ENCODE results near the gene SLC22A17.

- TF ChIP-seq CTCF (IDR thresholded peaks at IDR 0.05; ENCODE audit: poor library complexity), result no peak
- TF ChIP-seq EZH2 (IDR thresholded peaks at IDR 0.05; ENCODE audit: borderline replicate concordance), result no peak
- TF ChIP-seq EZH2phosphoT487 (IDR thresholded peaks at IDR 0.05; ENCODE audit: low read depth, severe bottlenecking, unreplicated experiment), result no peak
Observed at GRCh38 chr14:23381871-23382270, 29.2 kb upstream of the SLC22A17 start.

Measured in hepatocyte (in vitro differentiated cells).